GM21381 (cell line): ENCODE measurements around the gene AUTS2.

ENCODE experiments used
- ATAC-seq: cut with Tn5 transposase; IDR thresholded peaks from one replicate; pipeline ENCODE4 v1.9.1; 2021; ENCODE audit warnings: mild to moderate bottlenecking, moderate library complexity; ENCODE audit not compliant: unreplicated experiment

The AUTS2 gene

DNA sequence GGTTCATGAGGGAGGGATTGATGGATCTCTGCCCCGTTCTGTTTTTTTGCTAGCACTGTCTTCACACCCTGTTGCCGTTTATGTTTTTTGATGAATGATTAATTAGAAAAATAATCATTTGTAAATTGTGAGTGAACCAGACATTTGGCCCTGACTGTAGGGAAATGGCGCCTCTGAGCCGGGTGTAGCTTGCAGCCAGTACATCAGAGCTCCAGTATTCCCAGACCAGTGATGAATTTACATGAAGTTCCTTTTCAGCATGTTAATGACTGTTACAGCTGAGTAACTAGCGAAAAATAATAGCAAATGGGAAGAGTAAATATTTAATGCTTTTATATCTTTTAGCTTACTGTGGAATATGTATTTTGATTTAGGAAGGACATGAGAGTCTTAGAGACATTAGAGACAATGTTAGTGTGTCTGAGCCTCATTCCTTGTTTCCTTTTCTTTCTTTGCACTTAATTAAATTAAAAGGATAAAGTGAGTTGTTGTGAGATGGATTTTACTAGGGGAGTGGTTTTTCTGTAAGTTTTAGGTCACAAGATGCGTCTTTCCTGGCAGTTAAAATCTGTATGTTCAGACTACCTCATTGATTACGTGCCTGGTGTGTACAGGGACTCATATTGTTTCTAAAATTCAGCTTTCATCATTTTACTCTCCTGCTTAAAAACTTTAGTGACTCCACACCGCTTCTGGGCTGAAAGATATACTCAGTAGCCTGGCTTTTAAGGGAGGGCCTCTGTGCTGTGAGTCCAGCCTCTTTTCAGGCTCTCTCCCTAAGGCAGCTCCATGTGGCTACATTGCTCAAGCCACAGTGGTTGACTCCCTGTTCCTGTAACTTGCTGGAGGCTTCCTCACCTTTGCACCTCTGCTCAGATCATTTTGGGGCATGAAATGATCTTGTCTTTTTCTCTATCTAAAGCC, 86.4 kb downstream of the AUTS2 start:
- ATAC-seq = peak; percentile 26

DNA sequence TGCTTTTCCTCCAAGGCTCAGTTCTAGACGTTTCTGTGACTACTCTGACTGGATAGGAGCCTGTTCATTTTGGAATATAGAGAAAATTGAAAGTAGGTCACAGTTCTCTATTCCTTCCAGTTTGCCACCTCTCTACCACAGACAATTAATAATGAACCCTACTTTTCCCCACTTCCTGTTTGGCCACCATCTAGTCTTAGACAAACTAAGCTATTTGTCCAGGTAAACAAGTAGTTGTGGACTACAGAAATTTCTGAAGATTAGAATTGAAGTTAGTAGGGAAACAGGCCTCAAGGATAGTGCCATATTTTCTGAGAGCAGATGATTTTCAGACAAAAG, 87.0 kb downstream of the AUTS2 start:
- ATAC-seq = peak; percentile 61

GRCh38 chr7:69686366-69686765, 88.1 kb downstream of the AUTS2 start:
- ATAC-seq = no peak

GRCh38 chr7:69687739-69688433, 89.6 kb downstream of the AUTS2 start:
- no peak for ATAC-seq

GRCh38 chr7:69690329-69690728, 92.1 kb downstream of the AUTS2 start:
- ATAC-seq = no peak

- no peak for ATAC-seq
These were observed 93.1 kb downstream of the AUTS2 start for GRCh38 chr7:69691327-69691726.

GRCh38 chr7:69691734-69692133, 93.5 kb downstream of the AUTS2 start:
- ATAC-seq = no peak

- ATAC-seq = no peak
These were observed 94.3 kb downstream of the AUTS2 start for GRCh38 chr7:69692611-69693010.

DNA sequence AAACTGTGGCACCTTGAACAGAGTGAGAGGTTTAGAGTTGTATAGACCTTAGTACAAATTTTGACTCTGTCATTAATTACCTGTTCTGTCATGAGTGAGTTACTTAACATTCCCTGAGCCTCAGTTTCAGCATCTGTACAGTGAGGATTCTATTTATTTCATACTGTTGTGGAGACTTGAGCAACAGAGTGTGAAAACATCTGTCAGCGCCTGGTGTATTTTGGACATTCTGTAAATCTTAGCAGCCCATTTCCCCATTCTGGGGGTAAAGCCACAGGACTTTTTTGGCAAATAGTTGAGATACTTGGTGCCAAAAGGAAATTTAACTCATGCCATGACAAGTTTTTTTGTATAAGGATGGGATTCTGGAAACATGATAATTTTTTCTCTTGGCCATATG, 94.8 kb downstream of the AUTS2 start:
- ATAC-seq = no peak

- ATAC-seq = peak; percentile 91
These were observed 97.8 kb downstream of the AUTS2 start for GRCh38 chr7:69696054-69696591.

DNA sequence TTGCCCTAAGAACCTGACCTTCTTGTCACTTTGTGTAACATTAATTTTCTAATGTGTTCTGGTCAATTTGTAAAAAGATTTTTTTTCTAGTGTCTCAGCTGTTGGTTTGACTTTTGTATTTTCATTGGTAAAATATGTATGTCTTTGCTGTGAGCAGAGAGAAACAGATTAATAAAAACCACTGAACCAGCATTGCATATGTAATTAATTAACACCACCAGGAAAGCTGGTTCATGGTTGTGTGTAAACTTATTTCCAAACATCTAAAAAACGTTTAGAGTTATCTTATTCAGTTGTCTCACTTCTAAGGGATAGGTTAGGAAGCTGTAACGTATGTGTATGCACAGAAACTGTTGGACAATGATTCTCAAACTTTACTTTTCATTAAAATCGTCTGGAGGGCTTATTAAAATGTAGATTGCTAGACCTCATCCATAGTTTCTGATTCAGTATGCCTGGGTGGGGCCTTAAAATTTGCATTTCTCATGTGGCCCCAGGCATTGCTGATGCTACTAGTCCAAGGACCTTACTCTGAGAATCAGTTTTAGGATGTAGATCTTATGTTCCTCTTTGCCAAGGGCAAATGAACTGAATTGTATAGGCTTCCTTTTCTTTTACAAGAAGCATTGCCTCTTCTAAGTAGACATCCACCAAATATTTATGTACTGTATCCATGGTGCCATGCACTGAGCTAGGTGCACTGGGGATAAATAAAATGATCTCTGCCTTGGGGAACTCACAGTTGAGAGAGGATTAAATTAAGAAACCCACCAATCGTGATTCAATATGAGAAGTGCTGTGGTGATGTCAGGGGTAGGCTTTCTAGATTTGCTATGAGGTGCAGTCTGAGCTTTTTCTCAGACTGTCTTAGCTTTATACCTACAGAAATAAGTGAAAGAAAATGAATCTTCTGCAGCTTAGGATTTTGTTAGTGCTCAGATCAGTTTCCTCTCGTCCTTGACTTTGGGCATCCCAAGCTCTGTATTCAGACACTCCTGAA, 98.7 kb downstream of the AUTS2 start:
- ATAC-seq = no peak

- no peak for ATAC-seq
These were observed 100.0 kb downstream of the AUTS2 start for GRCh38 chr7:69698109-69698825.

DNA sequence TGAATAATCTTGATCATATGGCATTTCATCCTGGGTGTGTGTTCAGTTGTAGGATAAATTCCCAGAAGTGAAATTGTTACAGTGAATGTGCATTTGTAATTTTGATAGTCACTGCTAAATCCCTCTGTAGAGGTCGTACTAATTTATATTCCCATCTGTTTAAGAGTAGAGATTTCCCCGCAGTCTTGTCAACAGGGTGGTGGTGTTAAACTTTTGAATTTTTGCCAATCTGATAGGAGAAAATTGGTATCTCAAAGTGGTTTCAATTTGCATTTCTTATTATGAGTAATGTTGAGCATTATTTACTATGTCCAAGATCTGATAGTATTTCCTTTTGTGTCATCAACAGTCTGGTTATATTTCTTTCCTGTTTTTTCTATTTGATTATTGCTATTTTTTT, 101.7 kb downstream of the AUTS2 start:
- no peak for ATAC-seq

DNA sequence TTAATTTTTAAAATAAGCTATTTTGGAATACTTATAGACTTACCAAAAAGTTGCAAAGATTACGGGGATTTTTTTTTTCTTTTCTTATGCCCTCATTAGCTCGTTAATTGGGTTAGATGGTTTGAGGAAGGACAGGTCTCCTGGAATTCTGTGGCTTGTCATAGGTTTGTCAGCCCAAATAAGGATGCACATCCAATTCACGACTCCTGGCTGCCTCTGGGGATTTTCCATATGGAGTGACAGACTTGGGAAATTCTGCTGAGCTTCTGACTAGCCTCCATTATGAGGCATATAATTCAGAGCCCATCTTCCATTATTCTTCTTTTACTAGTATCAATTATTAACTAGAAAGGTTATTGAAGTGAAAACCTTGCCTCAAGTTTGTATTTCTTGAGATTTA, 102.1 kb downstream of the AUTS2 start:
- ATAC-seq = no peak

GRCh38 chr7:69701288-69701687, 103.0 kb downstream of the AUTS2 start:
- no peak for ATAC-seq

DNA sequence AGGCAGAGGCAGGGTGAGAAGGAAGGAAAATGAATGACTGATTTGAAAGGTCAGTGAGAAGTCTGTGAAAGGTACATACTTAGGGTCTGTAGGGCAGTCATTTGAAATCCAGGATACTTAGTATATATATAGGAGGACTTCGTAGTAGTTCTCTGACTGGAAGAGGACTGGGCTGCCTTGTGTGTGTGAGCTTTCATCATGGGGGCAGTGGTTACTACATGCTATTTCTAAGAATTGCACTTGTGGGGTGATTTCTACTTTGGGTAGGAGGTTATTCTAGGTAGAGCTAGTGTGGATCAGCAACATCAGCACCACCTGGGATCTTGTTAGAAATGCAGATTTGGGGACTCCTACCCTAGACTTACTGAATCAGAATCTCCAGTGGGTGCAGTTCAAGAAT, 104.1 kb downstream of the AUTS2 start:
- ATAC-seq = no peak

GRCh38 chr7:69703099-69703498, 104.8 kb downstream of the AUTS2 start:
- ATAC-seq = no peak

GRCh38 chr7:69706070-69706469, 107.8 kb downstream of the AUTS2 start:
- no peak for ATAC-seq

DNA sequence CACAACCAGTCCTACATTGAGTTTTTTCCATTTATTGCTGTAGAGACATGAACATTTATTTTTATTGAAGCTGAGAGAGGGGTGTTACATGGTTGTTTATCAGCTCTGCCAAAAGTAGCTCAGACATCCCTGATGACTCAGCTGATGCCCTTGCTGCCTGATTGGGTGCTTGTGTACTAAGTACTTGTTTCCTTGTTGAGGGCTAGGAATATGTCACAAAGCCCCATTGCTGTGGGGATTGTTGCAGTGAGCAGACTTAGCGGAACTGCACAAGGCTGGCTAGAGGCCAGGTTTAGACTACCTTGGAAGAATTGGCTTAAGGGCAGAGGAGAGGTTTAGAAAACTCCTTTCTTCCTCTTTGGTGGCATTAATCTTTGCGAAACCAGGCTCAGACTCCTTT, 110.6 kb downstream of the AUTS2 start:
- no peak for ATAC-seq

DNA sequence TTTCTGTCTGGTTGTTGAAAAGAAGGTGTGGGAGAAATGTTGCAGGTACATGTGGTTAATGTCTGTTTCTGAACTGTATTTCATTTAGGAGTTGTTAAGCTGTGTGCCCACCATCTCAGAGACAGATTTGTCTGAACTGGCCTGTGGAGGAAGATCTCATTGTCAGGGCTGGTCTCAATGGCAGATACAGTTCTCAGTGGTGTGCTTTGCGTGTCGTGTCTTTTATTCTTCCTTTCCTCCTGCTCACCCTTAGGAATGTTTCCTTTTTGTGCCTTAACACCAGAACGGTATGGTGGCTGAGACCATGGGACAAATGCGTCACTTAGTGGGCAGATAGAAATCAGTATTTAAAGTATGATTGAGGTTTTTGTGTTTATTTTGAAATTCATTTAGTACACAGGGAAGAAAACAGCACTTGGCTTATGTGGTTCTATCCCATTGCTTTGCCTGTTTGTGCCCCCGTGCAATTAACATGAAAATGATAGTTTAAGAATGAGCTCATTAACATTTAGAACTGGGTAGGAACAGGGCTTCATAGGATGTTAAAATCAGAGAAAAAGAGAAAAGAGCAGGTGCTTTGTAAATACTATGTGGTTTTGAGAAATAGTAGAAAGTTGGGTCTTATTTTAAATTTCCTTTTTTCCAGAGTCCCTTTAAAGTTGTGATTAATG, 112.6 kb downstream of the AUTS2 start:
- ATAC-seq = no peak
